Raji (cell line): ENCODE data around the gene ZNF236.

Experiments used
- POLR2A ChIP-seq: IDR thresholded peaks from 2 replicates; pipeline ENCODE4 v1.6.1; 2011; ENCODE audit warnings: low read depth, low read length, control low read depth; ENCODE audit not compliant: insufficient read depth

The ZNF236 gene

GRCh38 chr18:77002496-77002895, 180.1 kb downstream of the ZNF236 start:
- TF ChIP-seq POLR2A, result no peak

GRCh38 chr18:77003316-77003715, 181.0 kb downstream of the ZNF236 start:
- TF ChIP-seq POLR2A, result no peak

GRCh38 chr18:77004555-77005380, 182.4 kb downstream of the ZNF236 start:
- TF ChIP-seq POLR2A, result no peak

GRCh38 chr18:77005651-77006195, 183.4 kb downstream of the ZNF236 start:
- TF ChIP-seq POLR2A, result no peak

GRCh38 chr18:77006305-77007175, 184.2 kb downstream of the ZNF236 start:
- no peak for TF ChIP-seq POLR2A

- TF ChIP-seq POLR2A, result no peak
Observed at GRCh38 chr18:77007251-77007650, 184.9 kb downstream of the ZNF236 start.

GRCh38 chr18:77008006-77008405, 185.6 kb downstream of the ZNF236 start:
- no peak for TF ChIP-seq POLR2A

GRCh38 chr18:77008576-77009315, 186.4 kb downstream of the ZNF236 start:
- TF ChIP-seq POLR2A, result no peak

GRCh38 chr18:77009675-77010074, 187.3 kb downstream of the ZNF236 start:
- TF ChIP-seq POLR2A, result no peak

- TF ChIP-seq POLR2A, result no peak
Observed at GRCh38 chr18:77012120-77012519, 189.8 kb downstream of the ZNF236 start.

GRCh38 chr18:77012806-77013541, 190.6 kb downstream of the ZNF236 start:
- no peak for TF ChIP-seq POLR2A

- TF ChIP-seq POLR2A, result no peak
Observed at GRCh38 chr18:77013811-77014521, 191.6 kb downstream of the ZNF236 start.

GRCh38 chr18:77014538-77014937, 192.2 kb downstream of the ZNF236 start:
- TF ChIP-seq POLR2A, result no peak

GRCh38 chr18:77015169-77015568, 192.8 kb downstream of the ZNF236 start:
- TF ChIP-seq POLR2A, result no peak
